Ishikawa (cell line): Measurements from ENCODE around the gene CRLF3.

Source experiments
- RAD21 ChIP-seq: IDR thresholded peaks from 2 replicates; pipeline ENCODE4 v1.6.1; 2012; ENCODE audit warnings: low read depth
- TEAD4 ChIP-seq: IDR thresholded peaks from 2 replicates; pipeline ENCODE4 v1.6.1; 2012
- TF ChIP-seq, protein P1 (sequence below): IDR thresholded peaks from 2 replicates; pipeline ENCODE4 v1.6.1; 2012

DNA sequence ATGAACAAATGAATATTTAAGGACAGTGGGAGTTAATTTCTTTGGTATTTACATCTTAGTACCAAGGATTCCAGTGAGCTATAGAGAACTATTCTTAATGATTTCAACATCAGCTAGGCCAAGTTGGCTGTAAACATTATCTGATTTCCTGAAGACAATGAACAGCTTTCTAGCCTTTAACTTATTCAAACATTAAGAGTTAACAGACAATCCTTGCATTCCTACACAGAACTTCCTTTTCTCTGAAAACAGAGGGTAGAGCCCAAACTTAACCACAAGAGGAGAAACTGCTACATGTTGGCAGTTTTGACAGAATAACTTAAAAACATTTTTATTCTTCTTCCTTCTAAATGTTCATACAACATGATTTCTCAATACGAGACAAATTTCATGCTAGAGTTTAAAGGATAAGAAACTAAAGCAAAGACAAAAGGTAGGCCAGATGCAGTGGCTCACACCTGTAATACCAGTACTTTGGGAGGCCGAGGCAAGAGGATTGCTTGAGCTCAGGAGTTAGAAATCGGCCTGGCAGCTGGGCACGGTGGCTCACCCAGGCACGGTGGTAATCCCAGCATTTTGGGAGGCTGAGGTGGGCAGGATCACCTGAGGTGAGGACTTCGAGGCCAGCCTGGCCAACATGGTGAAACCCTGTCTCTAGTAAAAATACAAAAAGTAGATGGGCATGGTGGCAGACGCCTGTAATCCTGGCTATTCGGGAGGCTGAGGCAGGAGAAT lies 4.4 kb downstream of the CRLF3 start:
- no peak for TF ChIP-seq RAD21
- TF ChIP-seq, protein P1, sequence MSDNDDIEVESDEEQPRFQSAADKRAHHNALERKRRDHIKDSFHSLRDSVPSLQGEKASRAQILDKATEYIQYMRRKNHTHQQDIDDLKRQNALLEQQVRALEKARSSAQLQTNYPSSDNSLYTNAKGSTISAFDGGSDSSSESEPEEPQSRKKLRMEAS: no peak
- TF ChIP-seq TEAD4: no peak
